GM19023 (cell line): Measurements from ENCODE around the gene SCAF4.
"Not testable (repeated sequence)": the region's sequence is repeated elsewhere in the genome, so short reads cannot be mapped to it uniquely, and the experiment has no call there.

Experiments used
- ATAC-seq: cut with Tn5 transposase; IDR thresholded peaks from one replicate; pipeline ENCODE4 v1.9.1; 2021; ENCODE audit warnings: mild to moderate bottlenecking, moderate library complexity; ENCODE audit not compliant: unreplicated experiment

Gene SCAF4

DNA sequence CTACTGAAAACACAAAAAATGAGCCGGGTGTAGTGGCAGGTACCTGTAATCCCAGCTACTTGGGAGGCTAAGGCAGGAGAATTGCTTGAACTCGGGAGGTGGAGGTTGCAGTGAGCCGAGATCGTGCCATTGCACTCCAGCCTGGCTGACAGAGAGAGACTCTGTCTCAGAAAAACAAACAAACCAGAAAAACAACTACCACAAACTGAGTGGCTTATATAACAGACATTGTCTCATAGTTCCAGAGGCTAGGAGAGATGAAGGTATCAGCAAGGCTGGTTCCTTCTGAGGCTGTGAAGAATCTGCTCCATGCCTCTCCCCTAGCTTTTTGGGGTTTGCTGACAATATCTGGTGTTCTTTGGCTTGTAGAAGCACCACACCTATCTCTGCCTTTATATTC is 80.4 kb downstream of the SCAF4 start:
- ATAC-seq: not testable (repeated sequence)

DNA sequence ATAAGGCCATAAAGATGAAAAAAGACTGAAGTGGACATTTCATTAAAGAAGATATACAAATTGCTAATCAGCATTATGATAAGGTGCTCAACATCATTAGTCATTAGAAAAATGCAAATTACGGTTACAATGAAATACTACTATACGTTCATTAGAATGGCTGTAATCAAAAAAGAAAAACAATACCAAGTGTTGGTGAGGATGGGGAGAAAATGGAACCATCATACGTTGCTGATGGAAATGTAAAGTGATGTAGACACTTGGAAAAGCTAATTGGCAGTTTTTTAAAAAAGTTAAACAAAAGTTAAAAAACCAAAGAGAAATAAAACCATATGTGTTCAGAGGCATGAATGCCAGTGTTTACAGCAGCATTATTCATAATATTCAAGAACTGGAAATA is 81.0 kb downstream of the SCAF4 start:
- ATAC-seq: no peak

DNA sequence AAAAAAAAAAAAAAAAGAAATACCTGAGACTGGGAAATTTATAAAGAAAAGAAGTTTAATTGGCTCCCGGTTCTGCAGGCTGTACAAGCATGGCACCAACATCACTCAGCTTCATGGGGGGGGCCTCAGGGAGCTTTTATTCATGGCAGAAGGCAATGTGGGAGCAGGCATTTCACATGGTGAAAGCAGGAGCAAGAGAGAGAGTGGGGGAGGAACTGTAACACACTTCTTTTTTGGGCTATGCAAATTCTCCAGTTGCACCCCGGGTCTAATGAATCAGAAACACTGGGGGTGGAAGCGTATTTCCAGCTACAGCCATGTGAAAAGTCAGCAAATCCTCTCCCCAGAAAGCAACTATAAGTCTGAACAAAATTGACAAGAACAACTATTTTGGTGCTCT is 84.3 kb downstream of the SCAF4 start:
- ATAC-seq: no peak

DNA sequence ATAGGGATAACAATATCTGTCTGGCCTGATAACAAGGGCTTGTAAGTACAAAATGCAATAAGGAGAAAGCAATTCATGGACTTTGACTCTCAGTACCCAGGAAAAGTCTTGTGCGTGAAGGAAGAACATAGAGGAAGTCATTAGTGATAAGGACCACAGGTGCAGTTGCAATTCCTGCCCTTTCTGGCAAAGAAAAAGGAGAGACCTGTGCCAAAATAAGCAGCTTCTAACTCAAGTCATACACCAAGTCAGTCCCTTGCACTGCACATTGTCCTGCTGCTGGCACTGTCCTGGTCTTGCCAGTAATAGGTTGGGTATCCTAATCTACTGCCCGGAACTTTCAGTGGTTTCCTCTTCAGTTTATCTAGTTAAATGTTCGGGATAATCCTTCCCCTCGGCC is 87.3 kb downstream of the SCAF4 start:
- ATAC-seq: no peak

DNA sequence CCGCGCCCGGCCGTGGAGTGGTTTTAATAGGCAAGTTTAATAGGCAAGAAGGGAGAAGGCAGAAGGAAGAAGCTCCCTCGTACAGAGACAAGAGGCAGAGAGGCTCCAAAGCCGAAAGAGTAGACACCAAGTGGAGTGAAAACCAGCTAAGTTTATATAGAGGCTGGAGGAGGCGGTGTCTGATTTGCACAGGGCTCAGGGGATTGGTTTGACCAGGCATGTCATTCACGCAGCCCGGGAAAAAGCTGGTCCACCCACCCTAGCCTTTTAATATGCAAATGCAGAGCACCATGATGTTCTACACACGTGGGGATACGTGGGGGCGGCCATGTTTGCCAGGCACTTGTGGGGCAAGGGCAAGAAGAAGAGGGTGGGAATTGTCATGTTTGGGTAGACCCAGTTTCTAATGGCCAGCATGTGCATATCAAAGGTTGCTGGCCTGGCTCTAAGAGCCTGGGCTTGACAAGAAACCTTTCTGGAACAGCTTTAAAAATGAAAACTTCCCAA is 90.4 kb downstream of the SCAF4 start:
- no peak for ATAC-seq

DNA sequence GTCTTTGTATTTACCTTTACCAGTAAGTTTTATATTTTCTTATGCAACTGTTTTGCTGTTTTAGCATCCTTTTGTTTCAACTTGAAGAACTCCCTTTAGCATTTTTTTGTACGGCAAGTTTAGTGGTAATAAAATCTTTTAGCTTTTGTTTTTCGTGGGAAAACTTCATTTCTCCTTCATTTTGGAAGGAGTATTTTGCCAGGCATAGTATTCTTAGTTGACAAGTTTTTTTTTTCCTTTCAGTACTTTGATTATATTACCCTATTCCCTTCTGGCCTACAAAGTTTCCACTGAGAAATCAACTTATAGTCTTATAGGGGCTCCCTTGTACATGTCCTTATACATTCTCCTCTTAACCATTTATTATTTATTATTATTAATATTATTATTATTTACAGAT is 95.0 kb downstream of the SCAF4 start:
- ATAC-seq: no peak

DNA sequence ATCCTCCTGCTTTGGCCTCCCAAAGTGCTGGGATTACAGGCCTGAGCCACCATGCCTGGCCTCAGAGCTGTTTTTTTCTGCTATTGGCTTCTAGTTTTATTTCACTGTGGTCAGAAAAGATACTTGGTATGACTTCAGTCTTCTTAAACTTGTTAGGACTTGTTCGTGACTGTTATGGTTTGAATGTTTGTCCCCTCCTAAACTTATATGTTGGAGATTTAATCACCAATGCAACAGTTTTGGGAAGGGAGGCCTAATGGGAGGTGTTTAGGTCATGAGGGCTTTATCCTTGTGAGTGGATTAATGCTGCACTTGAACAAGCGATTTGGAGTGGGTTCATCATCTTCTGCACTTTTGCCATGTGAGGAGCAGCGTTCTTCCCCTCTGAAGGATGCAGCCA is 96.9 kb downstream of the SCAF4 start:
- no peak for ATAC-seq

DNA sequence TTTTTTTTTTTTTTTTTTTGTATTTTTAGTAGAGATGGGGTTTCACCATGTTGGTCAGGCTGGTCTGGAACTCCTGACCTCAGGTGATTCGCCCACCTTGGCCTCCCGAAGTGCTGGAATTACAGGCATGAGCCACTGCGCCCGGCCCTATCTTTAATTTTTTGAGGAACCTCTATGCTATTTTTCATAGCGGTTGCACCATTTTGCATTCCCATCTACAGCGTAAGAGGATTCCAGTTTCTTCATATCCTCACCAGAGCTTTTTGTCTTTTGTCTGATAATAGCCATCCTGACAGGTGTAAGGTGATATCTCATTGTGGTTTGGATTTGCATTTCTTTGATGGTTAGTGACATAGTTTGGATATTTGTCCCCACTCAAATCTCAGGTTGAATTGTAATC is 100.0 kb downstream of the SCAF4 start:
- not testable (repeated sequence) for ATAC-seq

DNA sequence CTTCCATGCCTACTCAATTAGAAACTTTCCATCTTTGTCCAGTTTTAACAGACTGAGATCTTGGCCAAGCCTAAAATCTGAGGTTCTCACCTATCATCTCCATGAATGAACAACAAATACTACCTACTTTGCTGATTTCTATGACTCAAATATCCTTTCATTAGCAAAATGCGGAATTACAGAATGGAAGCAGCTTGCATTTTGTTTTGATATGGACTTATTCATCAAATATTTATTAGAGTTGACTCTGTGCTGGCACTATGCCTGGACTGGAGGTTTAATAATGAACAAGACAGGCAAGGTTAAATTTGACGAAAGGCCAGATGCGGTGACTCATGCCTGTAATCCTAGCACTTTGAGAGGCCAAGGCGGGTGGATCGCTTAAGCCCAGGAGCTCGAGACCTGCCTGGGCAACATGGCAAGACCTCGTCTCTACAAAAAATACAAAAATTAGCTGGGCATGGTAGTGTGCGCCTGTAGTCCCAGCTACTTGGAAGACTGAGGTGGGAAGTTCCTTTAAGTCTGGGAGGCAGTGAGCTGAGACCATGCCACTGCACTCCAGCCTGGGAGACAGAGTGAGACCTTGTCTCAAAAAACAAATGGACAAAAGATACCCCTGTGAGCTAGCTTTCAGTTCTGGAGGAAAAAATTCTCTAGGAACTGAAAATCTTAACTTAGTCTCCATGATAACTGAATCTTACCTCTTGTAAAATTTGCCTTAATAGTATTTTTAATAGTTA is 101.8 kb downstream of the SCAF4 start:
- no peak for ATAC-seq

DNA sequence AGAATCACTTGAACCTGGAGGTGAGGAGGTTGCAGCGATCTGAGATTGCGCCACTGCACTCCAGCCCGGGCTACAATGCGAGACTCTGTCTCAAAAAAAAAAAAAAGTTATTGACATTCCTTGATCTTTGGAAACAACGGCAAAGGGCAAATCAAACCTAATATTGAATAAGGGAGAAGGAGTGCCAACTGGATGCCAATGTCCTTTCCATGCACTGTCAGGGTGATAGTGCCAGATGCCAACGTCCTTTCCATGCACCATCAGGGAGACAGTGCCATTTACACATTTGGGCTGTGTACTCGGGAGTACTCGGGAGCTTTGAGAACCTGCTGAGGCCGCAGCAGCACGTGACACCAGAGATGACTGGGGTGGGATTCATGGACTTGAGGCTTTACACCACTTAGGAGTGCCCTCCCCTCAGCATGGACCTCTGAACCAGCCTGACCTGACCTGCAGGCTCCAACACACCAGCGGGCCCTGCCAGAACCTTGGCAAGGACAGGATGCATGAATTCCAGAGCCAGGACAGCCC is 106.9 kb downstream of the SCAF4 start:
- no peak for ATAC-seq

DNA sequence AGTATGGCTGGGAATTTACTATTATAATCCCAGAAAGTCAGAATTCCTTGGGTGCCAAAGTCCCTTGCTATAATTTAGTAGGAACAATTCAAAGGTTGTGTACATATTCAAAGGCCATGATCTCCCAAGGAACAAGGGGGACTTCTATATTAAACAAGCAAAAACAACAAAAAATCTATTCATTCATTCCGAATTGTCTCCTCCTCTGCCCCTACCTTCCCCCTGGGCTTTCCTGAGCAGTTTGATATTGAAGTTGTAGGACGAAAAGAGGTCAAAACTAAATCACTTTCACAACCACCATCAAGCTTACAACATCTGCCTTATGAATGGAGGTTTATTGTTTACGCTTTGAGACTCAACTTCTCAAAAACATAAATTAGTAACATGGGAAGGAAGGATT is 107.7 kb downstream of the SCAF4 start:
- ATAC-seq: no peak

DNA sequence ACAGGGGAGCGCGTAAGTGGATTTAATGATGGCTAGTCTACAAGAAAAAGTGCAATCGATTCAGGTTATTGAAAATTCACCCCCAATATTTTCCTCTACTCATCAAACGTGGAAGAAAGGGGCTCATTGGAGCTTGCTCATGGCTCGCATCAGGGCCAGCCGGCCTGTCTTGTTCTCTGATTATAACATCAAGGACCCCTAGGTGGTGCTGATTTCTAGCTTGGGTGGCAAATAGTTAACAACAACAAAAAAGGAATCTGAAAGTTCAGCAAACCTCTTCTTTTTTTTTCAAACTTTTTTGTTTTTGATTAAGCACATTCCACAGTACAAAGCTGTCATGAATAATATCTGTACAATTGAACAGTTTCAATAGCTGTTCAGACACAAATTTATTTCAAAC is 108.3 kb downstream of the SCAF4 start:
- no peak for ATAC-seq

DNA sequence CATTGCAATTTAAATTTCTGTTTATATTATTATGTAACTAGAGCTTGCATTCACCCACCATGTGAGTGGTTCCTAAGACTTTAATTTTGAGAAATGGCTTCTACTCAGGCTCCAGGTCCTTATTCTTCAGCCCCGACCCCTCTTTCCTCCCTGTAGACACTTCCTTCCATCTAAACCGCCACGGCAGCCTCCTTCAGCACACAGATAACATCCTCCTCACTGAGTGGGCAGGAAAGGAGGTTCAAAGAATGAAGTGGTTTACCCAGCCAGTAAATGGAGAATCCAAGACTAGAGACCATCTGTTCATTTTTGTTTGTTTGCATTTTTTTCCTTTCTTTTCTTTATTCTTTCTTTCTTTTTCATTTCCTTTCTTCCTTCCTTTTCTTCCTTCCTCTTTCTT is 109.5 kb downstream of the SCAF4 start:
- no peak for ATAC-seq
